OCI-M2 (cell line): ENCODE results near the gene CDC20.
"Not testable (repeated sequence)": the region's sequence is repeated elsewhere in the genome, so short reads cannot be mapped to it uniquely, and the experiment has no call there.

Experiments used
- DNase-seq: peaks from one replicate; lab custom pipeline; 2025; ENCODE audit not compliant: unreplicated experiment; lab: John Stamatoyannopoulos, UW

Gene CDC20

DNA sequence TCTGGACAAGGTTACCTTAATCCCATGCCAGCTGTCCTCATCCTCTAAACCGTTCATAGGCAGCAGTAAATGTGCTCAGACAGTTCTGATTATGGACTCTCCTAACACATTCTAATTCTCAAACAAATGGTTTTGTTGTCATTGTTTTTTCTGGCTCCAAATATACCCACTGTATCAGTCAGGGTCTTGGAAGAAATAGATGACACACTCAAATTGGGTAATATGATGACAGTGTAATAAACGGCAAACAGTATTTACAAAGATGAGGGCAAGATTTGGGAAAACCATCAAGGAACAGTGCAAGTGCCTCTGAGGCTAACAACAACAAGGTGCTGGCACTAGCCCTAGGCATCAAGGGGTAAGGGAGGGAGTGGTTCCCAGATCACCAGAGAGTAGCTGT, 4.3 kb upstream of the CDC20 start:
- no peak for DNase-seq

DNA sequence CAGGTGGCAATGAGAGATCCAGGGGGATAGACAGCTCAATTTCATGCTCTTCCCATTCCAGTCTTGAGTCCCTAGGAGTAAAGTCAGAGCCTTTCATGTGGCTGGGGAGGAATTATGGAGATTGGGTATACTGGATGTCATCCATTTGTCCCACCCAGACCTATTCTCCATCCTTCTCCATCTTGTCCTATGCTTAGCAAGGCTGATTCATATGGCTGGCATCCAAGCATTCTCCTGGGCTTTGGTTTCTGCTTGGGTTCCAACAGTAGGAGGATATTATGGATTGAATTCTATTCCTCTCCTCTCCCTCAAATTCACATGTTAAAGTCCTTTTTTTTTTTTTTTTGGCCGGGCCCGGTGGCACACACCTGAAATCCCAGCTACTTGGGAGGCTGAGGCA, 3.8 kb upstream of the CDC20 start:
- no peak for DNase-seq

DNA sequence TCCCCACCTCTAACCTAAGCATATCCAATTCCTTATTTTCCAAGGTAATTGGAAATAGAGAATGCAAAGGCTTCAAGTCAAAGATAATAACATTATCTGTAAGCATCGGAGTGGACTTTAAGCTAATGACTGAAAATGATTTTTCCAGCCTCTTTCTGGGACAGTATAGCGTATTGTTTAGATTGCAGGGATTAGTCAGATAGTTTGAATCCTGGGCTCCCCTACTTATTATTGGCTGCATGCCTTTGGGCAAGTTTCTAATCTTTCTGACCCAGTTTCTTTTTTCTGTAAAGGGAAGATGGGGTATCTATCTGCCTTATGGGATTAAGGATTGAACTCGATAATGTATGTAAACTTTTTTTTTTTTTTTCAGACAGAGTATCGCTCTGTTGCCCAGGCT, 1.5 kb upstream of the CDC20 start:
- DNase-seq: no peak

DNA sequence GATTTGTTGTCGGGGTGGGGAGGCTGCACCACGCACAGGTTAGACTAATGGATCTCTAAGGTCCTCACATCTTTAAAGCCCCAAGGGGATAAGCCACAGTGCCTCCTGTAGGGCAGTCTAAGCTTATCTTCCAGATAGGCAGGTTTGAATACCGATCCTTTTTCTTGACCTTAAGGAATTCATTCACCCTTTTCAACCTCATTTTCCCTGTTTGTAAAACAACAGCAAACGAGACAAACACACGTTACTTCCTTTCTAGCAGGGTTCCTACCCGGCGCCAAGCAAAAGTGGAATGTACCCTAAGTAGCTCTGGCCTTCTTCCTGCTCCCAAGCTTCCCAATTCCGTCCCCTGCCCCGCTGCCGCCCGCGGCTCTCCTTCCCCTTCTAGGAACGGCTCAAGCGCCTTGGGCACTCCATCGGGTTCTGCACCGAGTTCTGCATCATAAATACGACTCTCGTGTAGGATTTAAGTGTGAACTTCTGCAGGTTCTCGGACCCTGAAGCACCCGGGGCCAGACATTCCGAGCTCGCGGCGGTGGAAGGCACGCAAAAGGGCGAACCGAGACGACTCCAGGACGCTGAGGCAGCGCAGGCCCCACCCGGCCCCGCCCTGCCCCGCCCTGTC, 548 bp upstream of the CDC20 start:
- DNase-seq: no peak

DNA sequence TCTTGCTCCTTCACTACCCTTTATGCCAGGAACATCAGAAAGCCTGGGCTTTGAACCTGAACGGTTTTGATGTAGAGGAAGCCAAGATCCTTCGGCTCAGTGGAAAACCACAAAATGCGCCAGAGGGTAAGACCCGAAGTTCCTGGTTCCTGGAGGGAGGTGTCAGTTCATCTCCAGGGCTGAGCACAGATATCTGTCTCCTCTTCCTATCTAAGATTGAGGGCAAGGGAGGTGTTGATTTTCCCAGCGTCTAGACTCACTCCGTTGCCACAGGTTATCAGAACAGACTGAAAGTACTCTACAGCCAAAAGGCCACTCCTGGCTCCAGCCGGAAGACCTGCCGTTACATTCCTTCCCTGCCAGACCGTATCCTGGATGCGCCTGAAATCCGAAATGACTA, 915 bp downstream of the CDC20 start:
- DNase-seq: no peak

DNA sequence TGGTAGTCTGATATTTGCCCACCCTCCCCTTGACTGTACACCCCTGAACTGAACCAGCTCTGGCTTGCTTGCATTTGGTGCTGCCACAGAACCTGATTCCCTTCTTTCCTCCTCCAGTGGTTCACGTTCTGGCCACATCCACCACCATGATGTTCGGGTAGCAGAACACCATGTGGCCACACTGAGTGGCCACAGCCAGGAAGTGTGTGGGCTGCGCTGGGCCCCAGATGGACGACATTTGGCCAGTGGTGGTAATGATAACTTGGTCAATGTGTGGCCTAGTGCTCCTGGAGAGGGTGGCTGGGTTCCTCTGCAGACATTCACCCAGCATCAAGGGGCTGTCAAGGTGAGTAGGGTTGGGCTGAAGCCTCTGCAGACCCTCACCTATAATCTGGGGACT, 1.8 kb downstream of the CDC20 start:
- DNase-seq: no peak

DNA sequence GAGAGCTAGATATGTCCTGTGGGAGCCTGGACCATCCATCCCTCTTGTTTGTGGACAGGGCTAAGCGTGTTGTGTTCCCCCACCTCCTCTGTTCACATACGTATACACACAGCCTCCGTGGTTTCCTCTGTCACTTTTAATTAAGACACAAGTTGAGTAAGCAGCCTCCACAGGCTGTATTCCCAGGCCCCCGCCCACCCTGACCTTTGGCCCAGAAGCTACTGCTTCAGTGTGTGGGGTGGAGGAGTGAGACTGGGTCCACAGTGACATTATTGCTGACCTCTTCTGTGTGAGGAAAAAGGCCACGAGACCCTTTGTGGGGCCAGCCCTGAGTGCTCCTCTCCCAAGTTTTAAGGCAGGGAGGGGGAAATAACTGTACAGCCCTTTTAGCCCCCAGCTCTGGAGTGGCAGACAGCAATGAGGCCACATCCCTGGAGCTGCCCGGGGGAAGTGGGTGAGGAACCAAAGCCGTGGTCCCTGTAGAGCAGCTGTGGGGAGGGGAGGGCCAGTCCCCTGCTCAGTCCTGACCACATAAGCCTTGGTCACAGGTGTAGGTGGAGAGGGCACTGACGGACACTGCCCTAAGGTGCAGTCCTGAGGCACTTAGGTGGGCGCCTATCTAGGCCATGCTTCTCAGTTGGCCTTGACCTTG, 4.6 kb downstream of the CDC20 start:
- no peak for DNase-seq

DNA sequence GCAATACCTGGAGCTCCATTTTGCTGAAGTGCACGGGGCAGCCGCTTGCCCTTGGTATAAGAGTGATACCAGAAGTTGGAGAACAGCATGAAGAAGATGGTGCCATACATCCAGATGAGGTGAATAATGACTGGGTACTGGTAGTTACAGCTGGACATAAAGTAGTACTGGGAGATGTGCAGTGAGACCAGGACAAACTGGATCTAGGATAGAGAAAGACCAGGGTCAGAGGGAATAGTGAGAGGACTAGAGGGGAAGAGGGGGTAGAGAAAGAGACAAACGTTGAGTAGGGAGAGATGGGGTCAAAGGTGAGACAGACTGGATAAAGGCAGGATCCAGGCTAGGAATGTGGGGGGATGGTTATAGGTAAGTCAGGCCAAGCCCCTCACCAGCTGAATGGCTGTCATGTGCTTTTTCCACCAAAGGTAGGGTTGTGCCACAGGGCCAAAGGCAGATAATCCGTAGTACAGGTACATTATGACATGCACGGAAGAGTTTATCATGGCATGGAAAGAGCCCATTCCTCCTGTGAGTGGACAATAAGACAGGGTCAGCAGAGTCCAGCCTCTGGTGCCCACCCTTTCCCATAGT, 5.2 kb downstream of the CDC20 start:
- no peak for DNase-seq

DNA sequence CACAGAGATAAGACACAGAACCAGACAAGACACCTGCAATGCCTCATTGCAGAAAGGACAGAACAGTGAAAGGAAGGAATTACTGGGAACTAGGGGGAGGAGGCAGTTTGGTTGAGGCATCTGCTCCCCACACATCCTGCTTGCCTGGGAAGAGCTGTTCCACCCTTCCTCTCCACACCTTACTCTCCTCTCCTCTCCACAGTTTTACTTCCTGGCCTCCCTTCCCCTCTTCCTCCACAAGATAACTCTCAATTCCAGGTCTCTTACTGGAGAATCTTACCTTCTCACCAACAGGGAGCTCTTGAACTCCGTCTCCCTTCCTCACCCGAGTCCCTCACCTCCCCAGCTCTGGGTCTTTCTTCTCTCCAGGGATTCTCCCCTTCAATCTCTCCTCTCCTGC, 6.9 kb downstream of the CDC20 start:
- DNase-seq: no peak

DNA sequence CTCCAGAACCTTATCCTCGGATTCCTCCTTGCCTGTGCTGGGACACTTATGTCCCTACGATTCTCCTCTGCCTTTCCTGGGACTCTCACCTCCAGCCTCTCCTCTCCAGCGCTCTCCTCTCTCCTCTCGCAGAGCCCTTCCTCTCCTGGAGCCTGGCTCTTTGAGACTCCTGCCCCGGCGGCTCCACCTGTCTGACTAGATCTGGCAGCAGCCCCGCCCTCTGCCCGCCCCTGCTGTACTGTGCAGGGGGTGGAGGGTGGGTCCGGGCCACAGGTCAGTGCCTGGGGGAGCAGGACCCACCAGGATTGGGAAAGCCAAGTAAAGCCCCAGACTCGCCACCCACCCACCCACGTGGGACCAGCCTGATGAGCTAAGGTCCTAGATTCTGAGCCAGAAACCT, 7.4 kb downstream of the CDC20 start:
- DNase-seq: no peak

DNA sequence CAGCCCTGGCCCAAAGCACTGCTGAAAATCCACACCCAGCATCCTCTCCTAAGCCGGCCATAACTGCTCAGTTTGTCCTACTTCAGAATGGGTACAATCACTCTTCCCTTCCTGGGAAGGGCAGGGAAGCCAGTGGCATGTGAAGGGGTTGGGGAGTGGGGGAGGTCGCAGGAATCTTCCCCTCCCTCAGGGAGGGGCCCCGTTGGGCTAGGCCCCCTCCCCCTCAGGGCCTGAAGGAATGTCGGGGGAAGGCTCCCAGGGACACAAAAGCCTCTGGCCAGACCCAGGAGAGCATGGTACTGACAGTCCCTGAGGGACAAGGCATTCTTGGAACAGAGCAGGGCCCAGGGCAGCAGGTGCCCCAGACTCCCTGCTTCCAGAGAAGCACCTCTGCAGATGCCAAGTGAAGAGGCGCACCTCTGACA, 7.8 kb downstream of the CDC20 start:
- DNase-seq: no peak

DNA sequence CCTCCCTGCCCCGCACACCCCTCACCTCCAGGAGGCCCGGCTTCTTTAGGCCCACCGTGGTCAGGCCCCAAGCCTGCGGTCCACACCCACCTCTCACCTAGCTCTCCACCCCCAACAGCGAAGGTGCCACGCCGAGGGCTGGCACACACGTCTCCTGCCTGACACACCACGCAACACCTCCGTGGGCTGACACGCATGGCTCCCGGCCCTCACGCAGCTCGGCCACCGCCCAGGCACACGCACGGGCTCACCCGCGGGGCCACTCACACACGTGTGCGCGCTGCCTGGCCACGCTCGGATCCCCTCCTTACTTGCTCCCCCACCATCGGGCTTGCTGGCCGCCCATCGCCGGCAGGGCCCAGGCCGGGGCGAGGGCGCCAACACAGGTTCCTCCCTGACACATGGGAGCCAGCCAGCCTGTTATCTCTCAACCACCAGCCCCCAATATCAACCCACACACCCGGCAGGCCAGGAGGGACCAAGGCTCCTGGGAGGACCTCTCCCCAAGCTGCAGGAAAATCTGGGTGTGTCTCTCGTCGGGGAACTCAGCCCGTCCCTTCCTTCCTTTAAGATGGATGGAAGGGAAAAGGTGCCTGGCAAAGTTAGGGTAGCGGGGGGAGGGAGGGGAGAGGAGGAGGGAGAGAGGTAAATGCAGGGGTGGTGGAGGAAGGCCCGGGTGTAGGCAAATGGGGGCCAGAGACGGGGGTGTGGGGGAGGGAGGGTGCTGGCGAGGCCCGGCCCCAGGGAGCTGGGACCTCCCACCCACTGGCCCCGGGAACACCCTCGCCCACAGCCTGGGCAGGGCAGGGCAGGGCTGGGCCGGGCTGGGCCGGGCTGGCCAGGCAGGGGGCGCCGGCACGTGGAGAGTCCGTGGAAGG, 8.5 kb downstream of the CDC20 start:
- no peak for DNase-seq

DNA sequence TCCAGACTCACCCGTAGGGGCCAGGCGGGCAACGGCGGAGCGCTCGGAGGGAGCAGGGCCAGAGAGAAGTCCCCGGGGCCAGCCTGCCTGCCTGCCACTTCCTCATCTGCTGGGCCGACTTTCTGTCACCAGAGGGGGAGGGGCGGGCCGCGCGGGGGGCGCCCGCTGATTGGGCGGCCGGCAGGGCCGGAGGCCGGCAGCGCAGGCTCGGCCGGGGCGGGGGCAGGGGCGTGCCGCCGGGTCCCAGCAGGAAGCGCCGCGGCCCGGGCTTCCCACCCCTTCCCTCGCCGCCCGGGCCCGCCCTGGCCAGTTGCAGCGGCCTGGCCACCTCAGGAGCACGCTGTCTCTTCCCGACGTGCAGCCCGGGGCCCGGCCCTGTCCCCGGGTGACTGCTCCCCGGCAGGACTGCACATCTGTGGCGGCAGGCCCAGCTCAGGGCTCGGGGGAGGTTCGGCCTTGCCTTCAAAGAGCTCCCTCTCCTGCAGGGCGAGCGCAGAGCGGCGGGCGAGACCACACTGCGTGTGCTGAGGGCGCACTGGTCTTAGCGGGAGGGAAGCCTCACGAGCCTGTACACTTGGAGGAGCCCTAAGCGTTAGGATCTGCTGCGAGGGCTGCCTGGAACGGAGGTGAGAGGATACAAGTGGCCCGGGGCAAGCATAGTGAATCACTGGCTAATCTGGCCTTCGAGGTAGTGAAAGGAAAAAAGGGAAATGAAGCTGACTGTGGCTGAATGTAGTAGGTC, 9.3 kb downstream of the CDC20 start, which contains the start of gene ELOVL1:
Gene ELOVL1, minus strand, starts transcription at position 108 of the 742 bp plus-strand sequence. CDS start 2,402 bp downstream, outside the sequence.
- DNase-seq: peak; percentile 34

DNA sequence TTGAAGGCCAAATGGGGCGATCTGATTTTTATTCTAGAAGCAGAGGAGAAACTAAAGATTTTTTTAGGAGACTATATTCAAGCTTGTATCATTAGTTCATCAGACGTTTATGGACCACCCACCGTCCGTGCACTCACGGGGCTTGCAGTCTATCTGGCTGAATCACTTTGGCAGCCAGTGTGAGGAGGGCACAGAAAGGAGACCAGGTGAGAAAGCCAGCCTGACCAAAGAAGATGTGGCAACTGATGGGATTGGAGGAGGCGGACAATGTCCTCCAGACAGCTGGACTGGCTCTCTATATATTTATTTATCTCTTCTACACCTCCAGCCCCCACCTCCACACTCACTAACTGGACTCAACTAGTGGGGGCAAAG, 9.9 kb downstream of the CDC20 start:
- DNase-seq: no peak

DNA sequence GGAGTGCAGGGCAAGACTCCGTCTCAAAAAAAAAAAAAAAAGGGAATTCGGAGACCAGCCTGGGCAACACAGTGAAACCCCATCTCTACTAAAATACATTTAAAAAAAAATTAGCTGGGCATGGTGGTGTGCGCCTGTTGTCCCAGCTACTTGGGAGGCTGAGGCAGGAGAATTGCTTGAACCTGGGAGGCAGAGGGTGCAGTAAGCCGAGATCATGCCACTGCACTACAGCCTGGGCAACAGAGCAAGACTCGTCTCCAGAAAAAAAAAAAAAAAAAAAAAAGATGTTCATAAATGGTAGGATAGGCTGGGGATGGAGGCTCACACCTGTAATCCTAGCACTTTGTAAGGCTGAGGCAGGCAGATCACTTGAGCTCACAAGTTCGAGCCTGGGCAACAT, 11.0 kb downstream of the CDC20 start:
- not testable (repeated sequence) for DNase-seq

DNA sequence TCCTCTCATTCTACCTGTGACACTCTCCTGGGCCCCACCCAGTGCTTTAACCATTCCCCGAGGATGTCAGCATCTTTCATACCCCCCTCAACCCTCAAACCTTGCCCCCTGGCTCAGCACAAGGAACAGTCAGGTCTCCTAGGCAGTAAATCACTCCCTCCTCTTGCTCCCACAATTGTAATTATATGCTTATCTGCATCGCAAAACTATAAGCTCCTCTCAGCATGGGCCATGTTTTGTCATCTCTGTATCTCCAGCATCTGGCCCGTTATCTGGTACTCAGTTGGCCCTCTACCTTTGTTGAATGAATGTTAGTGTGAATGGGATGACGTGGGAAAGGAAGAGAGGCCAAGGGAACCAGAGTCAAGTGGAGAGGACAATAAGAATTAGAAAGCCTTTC, 11.8 kb downstream of the CDC20 start:
- no peak for DNase-seq

DNA sequence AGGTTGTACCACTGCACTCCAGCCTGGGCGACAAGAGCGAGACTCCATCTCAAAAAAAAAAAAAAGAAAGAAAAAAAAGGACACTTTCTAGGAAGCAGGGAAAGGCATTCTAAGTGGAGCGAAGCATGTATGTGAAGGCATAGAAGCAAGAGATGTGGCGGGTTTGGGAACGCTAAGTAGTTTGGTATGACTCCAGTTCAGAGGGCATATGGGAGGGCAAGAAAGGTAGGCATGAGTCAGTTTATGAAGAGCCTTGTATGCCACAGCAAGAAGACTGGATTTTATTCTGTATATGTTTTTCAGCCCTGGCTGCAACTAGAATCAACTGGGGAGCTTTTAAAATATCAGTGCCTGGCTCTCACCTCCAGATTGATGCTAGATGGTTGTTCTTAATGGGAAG, 13.4 kb downstream of the CDC20 start:
- DNase-seq: no peak

DNA sequence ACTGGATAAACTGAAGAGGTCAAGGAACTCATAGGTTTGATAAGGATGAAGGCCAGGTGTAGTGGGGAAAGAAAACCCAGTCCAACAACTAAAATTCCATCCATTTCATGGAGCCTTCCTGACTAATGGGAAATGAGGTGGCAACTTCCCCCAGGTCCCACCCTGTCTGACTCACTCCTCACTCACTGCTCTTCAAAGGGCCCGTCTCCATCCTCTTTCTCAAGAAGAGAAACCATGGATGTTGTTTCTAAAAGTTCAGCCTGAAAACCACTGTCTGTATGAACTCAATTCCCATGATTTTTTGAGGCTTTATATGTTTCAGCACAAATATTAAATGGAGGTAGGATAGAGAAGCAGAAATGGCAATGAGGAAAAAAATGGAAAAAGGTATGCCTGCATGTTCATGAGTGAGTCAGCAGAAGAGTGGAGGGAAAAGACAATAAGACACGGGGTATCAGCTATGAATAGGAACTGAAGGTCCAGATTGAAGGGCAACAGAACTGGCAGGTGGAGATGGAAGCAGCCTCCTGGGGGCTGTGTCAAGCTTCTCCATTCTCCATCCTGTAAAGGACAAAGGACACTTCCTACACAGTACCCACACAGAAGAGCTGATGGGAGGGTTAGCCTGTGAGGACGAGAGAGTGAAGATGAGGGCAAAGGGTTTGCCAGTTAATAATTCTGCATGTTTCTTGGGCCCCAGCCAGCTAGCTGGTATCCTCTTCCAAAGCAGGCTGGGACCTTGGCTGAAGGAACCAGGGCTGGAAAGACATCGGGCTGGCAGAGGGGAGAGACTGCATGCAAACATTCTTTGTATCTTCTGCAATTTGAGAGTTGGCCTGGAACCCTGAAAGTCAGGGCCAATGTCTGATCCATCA, 14.5 kb downstream of the CDC20 start:
- no peak for DNase-seq

DNA sequence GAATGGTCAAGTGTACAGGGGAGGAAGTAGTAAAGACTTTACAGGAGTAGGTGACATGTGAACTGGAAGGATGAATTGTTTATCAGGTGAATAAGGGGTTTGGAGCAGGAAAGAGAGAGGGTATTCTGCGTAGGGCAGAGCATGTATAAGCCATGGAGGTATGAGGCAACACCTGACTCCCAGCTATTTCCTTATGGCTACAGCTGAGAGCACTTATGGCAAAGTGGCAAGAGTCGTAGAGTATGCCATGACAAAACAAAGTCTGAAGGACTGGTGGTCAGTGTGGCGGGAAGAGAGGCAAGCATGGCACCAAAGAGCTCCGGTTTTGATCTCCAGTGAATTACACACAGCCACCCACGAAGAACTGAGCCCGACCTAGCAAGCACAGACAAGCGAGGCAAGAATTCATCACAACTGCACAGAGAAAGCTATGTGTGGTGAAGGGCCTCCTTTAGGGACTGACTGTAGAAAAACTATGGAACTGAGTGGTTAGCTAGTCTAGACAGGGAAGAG, 18.0 kb downstream of the CDC20 start:
- DNase-seq: no peak

DNA sequence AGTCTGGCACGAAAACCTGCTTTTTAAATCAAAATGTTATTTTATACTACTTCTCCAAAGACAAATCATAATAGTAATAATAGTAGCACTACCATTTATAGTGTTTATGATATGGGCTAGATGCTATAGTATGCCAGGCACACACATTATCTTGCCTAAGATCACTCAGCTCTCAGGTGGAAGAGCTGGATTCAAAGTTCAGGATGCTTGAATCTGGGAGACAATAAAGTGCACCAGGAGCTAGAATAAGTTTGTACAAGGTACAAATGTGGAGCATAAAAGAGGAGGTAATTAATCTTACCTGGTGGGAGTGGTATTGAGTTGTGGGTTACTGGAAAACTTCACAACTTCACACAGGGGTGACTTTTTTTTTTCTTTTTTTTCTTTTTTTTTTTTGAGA, 19.1 kb downstream of the CDC20 start:
- no peak for DNase-seq
